WERI-Rb-1 (cell line): Measurements from ENCODE around the gene SIGLEC1.

Source experiments
- DNase-seq: peaks from one replicate; pipeline ENCODE4 v3.0.0-alpha.2; 2020
- H3K27ac ChIP-seq: fragments of 250-450 bp; sonication (Bioruptor Pico); 2 replicates; pipeline ENCODE4 v1.5.1; 2020; ENCODE audit warnings: mild to moderate bottlenecking, moderate library complexity
- H3K27me3 ChIP-seq: fragments of 250-450 bp; sonication (Bioruptor Pico); 2 replicates; pipeline ENCODE4 v1.5.1; 2021; ENCODE audit warnings: mild to moderate bottlenecking, low read depth, moderate library complexity; ENCODE audit not compliant: insufficient read depth, severe bottlenecking
- H3K36me3 ChIP-seq: fragments of 250-450 bp; sonication (Bioruptor Pico); 2 replicates; pipeline ENCODE4 v1.5.1; 2020; ENCODE audit warnings: mild to moderate bottlenecking, moderate library complexity
- H3K4me3 ChIP-seq: 2 replicates; pipeline ENCODE4 v1.5.1; 2011; ENCODE audit warnings: low read depth, mild to moderate bottlenecking, control low read depth, low read length
- H3K9me3 ChIP-seq: fragments of 250-450 bp; sonication (Bioruptor Pico); 2 replicates; pipeline ENCODE4 v1.5.1; 2021; ENCODE audit warnings: mild to moderate bottlenecking, moderate library complexity; ENCODE audit not compliant: severe bottlenecking
- CTCF ChIP-seq: IDR thresholded peaks from 2 replicates; pipeline ENCODE4 v1.5.1; 2011; ENCODE audit warnings: low read depth, mild to moderate bottlenecking, control low read depth, inconsistent platforms, low read length

Gene SIGLEC1

GRCh38 chr20:3735768-3736167, 23.4 kb upstream of the SIGLEC1 start:
- no peak for TF ChIP-seq CTCF
- H3K36me3 ChIP-seq, result no peaks in the 10 kb centered on the region
- DNase-seq, result no peak
- H3K27me3 ChIP-seq, result no peaks in the 10 kb centered on the region
- H3K4me3 ChIP-seq, result no peak overlapping the region
- H3K27ac ChIP-seq, result no peak overlapping the region
- no peaks in the 10 kb centered on the region for H3K9me3 ChIP-seq

GRCh38 chr20:3734111-3734843, 21.9 kb upstream of the SIGLEC1 start:
- no peaks in the 10 kb centered on the region for H3K9me3 ChIP-seq
- H3K27me3 ChIP-seq, result no peaks in the 10 kb centered on the region
- no peak for TF ChIP-seq CTCF
- H3K4me3 ChIP-seq, result no peak overlapping the region
- no peak overlapping the region for H3K27ac ChIP-seq
- no peak for DNase-seq
- no peaks in the 10 kb centered on the region for H3K36me3 ChIP-seq

- DNase-seq, result no peak
- Histone ChIP-seq H3K36me3 (no peaks in the 10 kb centered on the region), H3K4me3 (no peak overlapping the region), H3K27me3 (no peaks in the 10 kb centered on the region), H3K27ac (no peak overlapping the region), H3K9me3 (no peaks in the 10 kb centered on the region)
- TF ChIP-seq CTCF, result no peak
Observed at GRCh38 chr20:3733119-3733995, 21.0 kb upstream of the SIGLEC1 start.

- H3K27ac ChIP-seq, result no peak within 1 kb of the TSS
- no peak for TF ChIP-seq CTCF
- H3K9me3 ChIP-seq, result no peaks in the 10 kb centered on the region
- H3K4me3 ChIP-seq, result no peak within 1 kb of the TSS
- no peaks in the 10 kb centered on the region for H3K27me3 ChIP-seq
- DNase-seq, result no peak
- H3K36me3 ChIP-seq, result no peaks in the 10 kb centered on the region
Observed at GRCh38 chr20:3732327-3733118, 20.1 kb upstream of the SIGLEC1 start, which contains the start of gene HSPA12B. Gene HSPA12B (plus strand): TSS chr20:3732685. CDS start chr20:3738675, 5,990 bp downstream.

- H3K4me3 ChIP-seq, result no peak overlapping the region
- no peak for TF ChIP-seq CTCF
- DNase-seq, result no peak
Observed at GRCh38 chr20:3731944-3732326, 19.5 kb upstream of the SIGLEC1 start.

More at GRCh38 chr20:3731944-3732326, 19.5 kb upstream of the SIGLEC1 start:
- Histone ChIP-seq H3K27ac (no peak overlapping the region), H3K9me3 (no peaks in the 10 kb centered on the region), H3K27me3 (no peaks in the 10 kb centered on the region), H3K36me3 (no peaks in the 10 kb centered on the region)
